ENCODE results near the gene STX1B. TPM values are rescaled to one million over a fixed set of nuclear protein-coding genes. Genes with fewer than 3 reads are reported as not detected.

STX1B gene
- total RNA-seq, 4 donors from 2014 or later = 0.84 to 6.1 (median 1.3) TPM

GRCh38 chr16:31043898-31044481 lies 33.6 kb upstream of the STX1B start:
- H3K4me3 ChIP-seq = no peak overlapping the region
- H3K27ac ChIP-seq = no peak overlapping the region
- TF ChIP-seq CTCF (IDR thresholded peaks at IDR 0.05) = no peak
- no peak for TF ChIP-seq EP300 (IDR thresholded peaks at IDR 0.05)
- H3K4me1 ChIP-seq = no peaks in the 10 kb centered on the region
- no peak for DNase-seq (ENCODE audit: low spot score in 2 of 2)
- 87 to 89% methylated on average over 4 of the region's 4 CpGs for WGBS, 2 donors
- no peaks in the 10 kb centered on the region for H3K9me3 ChIP-seq
- H3K27me3 ChIP-seq = no peaks in the 10 kb centered on the region
- H3K36me3 ChIP-seq = peaks cover 0 to 46% (median 11%) of the 10 kb centered on the region in 3 donors

- no peaks in the 10 kb centered on the region for H3K9me3 ChIP-seq
- H3K36me3 ChIP-seq = peaks cover 0 to 52% (median 18%) of the 10 kb centered on the region in 3 donors
- H3K4me1 ChIP-seq = no peaks in the 10 kb centered on the region
- H3K4me3 ChIP-seq = no peak overlapping the region
- DNase-seq (ENCODE audit: low spot score in 2 of 2) = no peak
- WGBS, 2 donors = 76 to 100% methylated on average over 1 of the region's 1 CpG
- TF ChIP-seq EP300 (IDR thresholded peaks at IDR 0.05) = no peak
- TF ChIP-seq POLR2A (IDR thresholded peaks at IDR 0.05) = no peak
- no peak for TF ChIP-seq CTCF (IDR thresholded peaks at IDR 0.05)
- no peak overlapping the region for H3K27ac ChIP-seq
- H3K27me3 ChIP-seq = no peaks in the 10 kb centered on the region
These were observed 32.9 kb upstream of the STX1B start for GRCh38 chr16:31043352-31043751.

GRCh38 chr16:31042866-31043265 lies 32.4 kb upstream of the STX1B start:
- peaks cover 0 to 57% (median 22%) of the 10 kb centered on the region in 3 donors for H3K36me3 ChIP-seq
- H3K27me3 ChIP-seq = no peaks in the 10 kb centered on the region
- no peak overlapping the region for H3K27ac ChIP-seq
- TF ChIP-seq EP300 (IDR thresholded peaks at IDR 0.05) (no peak), POLR2A (IDR thresholded peaks at IDR 0.05) (no peak), CTCF (IDR thresholded peaks at IDR 0.05) (no peak)
- no peaks in the 10 kb centered on the region for H3K9me3 ChIP-seq
- DNase-seq (ENCODE audit: low spot score in 2 of 2) = no peak
- H3K4me3 ChIP-seq = no peak overlapping the region
- H3K4me1 ChIP-seq = no peaks in the 10 kb centered on the region
- 83 to 89% methylated on average over 3 to 10 of the region's 10 CpGs for WGBS, 2 donors

- Histone ChIP-seq H3K4me1 (peaks cover 0 to 22% (median 6%) of the 10 kb centered on the region in 4 donors), H3K36me3 (peaks cover 0 to 65% (median 23%) of the 10 kb centered on the region in 3 donors), H3K4me3 (no peak overlapping the region), H3K27ac (no peak overlapping the region), H3K9me3 (no peaks in the 10 kb centered on the region), H3K27me3 (no peaks in the 10 kb centered on the region)
- TF ChIP-seq CTCF (IDR thresholded peaks at IDR 0.05) (no peak), EP300 (IDR thresholded peaks at IDR 0.05) (no peak)
- WGBS, 2 donors = 86% methylated on average over 2 of the region's 2 CpGs; no CpG with 5 or more reads in 1 of the 2 donors
- DNase-seq (ENCODE audit: low spot score in 2 of 2) = no peak
These were observed 28.6 kb upstream of the STX1B start for GRCh38 chr16:31038993-31039392.

- WGBS, 2 donors = 75 to 79% methylated on average over 2 of the region's 2 CpGs
- no peak overlapping the region for H3K4me3 ChIP-seq
- peaks cover 0 to 35% (median 6%) of the 10 kb centered on the region in 4 donors for H3K4me1 ChIP-seq
- no peak for TF ChIP-seq POLR2A (IDR thresholded peaks at IDR 0.05)
- TF ChIP-seq CTCF (IDR thresholded peaks at IDR 0.05) = no peak
- no peak for TF ChIP-seq EP300 (IDR thresholded peaks at IDR 0.05)
- no peaks in the 10 kb centered on the region for H3K27me3 ChIP-seq
- H3K36me3 ChIP-seq = peaks cover 0 to 46% (median 23%) of the 10 kb centered on the region in 3 donors
- no peaks in the 10 kb centered on the region for H3K9me3 ChIP-seq
- DNase-seq (ENCODE audit: low spot score in 2 of 2) = no peak
- H3K27ac ChIP-seq = no peak overlapping the region
These were observed 26.3 kb upstream of the STX1B start for GRCh38 chr16:31036691-31037090.

Data from tibial nerve (tissue), 4 donors.